Activated T-cell treated with anti-CD3 and anti-CD28 coated beads, Interleukin-2, amount 50 U/mL, for 48 hours (primary cell): ENCODE measurements around the gene ZFPM1.

Experiments used
- DNase-seq, 2 experiments: peaks; one replicate each; pipeline ENCODE4 v3.0.0-alpha.2; 2020

Gene ZFPM1

GRCh38 chr16:88548131-88548874 lies 95.2 kb downstream of the ZFPM1 start:
- DNase-seq: no peak

- DNase-seq: no peak
These were observed 95.9 kb downstream of the ZFPM1 start for GRCh38 chr16:88548985-88549384.

- no peak for DNase-seq
These were observed 96.7 kb downstream of the ZFPM1 start for GRCh38 chr16:88549671-88550245.

- DNase-seq: no peak
These were observed 97.2 kb downstream of the ZFPM1 start for GRCh38 chr16:88550246-88550661.

DNA sequence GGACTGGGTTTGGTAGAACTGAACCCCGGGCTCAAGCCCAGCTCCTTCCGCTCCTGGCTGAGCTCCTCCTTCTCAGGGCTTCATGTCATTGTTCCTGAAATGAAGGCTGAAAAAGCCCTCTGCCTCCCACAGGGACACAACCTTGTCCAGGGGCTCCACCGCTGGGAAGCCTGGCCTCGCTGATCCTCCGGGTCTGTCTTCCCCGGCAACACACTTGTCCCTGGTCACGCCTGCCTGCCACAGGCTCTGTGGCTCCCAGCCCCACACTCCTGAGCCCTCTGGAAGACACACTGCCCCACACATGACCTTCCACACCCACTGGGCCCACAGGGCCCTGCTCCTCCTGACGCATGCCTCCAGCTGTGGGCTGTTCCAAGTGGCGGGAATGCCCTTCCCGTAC lies 99.1 kb downstream of the ZFPM1 start:
- DNase-seq: no peak

DNA sequence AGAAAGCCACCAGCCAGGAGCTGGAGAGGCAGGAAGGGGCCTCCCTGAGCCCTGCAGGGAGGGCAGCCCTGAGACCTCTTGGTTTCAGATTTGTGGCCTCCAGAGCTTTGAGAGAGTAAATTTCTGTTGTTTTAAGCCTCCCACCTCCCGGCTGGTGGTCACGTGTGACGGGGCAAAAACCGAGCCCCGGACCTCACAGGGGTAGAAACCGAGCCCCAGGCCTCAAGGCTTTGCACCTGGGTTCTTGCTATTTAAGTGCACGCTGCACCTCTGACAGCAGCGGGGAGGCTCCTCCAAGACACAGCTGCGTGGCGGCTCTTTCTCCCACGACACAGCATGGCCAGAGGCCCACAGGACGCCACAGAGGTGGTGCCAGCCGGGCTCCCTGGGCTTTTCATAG lies 99.7 kb downstream of the ZFPM1 start:
- no peak for DNase-seq

- no peak for DNase-seq
These were observed 100.7 kb downstream of the ZFPM1 start for GRCh38 chr16:88553739-88554138.

- no peak for DNase-seq
These were observed 101.7 kb downstream of the ZFPM1 start for GRCh38 chr16:88554711-88555264.

- no peak for DNase-seq
These were observed 103.4 kb downstream of the ZFPM1 start for GRCh38 chr16:88556294-88556988.

DNA sequence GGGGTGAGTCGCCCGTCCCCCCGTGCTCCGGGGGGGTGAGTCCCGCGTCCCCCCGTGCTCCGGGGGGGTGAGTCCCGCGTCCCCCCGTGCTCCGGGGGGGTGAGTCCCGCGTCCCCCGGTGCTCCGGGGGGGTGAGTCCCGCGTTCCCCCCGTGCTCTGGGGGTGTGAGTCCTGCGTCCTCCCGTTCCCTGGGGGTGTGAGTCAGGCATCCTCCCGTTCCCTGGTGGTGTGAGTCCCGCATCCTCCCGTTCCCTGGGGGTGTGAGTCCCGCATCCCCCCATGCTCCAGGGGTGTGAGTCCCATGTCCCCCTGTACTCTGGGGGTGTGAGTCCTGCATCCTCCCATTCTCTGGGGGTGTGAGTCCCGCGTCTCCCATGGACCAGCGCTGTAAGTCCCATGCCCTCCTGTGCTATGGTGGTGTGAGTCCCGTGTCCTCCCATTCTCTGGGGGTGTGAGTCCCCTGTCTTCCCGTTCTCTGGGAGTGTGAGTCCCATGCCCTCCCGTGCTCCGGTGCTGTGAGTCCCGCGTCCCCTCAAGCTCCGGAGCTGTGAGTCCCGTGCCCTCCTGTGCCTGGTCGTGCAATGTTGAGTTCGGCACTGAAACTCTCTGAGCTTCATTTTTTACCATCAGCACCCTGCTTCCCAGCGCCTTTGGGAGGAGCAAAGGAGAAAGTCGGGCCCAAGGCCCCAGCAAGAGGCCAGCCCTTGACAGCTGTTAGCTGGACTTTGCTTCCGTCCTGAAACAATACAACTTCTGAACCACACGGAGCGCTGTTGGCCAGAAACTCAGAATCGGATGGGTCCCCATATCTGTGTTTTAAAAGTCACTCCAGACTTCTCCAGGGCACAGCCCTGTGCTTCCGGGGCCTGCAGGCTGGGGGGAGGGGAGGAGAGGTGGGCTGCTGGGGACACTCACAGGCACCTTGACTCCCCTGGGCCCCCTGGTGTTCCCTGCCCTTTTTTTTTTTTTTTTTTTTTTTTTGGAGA lies 105.7 kb downstream of the ZFPM1 start:
- DNase-seq: no peak

GRCh38 chr16:88560714-88561484 lies 107.8 kb downstream of the ZFPM1 start:
- DNase-seq: no peak

GRCh38 chr16:88561485-88562359 lies 108.6 kb downstream of the ZFPM1 start:
- peak; percentile 58 to 63 for DNase-seq

- DNase-seq: peak; percentile 87 to 88
These were observed 113.1 kb downstream of the ZFPM1 start for GRCh38 chr16:88566158-88566557.

GRCh38 chr16:88568710-88569613 lies 115.9 kb downstream of the ZFPM1 start:
- no peak for DNase-seq

DNA sequence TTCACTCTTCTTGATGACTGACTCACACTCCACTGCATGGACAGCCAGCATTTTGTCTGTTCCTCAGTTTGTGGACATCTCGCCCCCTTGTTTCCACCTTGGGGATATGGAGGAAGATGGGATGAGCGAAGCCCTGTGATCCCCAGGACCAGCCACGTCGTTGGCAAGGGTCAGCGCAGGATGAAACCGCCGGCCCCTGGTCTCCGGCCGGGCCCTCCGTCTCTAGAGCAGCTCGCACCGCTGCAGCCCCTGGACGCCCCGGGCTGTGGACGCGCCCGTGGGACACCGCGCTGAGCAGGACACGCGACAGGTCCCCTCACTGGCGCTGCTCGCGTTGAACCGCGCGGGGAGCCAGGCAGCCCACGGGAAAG lies 116.5 kb downstream of the ZFPM1 start:
- no peak for DNase-seq

DNA sequence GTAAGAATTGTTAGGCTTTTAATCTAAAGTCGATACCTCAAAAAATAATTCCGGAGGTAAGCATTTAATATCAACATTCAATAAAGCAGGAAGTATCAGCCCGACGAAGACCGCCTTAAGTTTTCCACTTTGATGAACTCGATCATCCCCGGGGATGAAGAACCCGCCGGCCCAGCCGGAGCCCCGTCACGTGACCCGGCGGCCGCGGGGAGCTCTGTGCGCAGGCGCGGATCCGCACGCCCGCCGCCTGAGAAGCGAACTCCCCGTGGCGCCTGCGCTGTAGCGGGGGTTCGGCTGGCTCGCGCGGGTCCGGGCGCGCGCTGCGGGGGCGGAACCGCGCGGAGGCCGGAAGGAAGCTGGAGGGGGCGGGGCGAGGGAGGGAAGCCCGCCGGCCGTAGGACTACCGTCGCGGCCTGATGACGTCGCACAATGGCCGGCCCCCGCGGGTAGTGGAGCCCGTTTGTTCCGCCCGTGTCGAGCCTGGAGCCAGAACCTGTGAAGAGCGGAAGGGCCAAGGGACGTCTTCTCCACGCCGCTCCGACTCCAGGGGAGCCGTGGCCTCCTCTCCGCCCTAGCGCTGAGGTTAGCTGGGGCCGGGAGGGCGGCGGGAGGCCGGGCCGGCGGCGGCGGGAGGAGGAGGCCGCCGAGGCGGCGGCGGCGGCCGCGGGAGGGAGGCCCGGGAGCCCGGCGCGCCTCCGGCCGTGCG lies 117.1 kb downstream of the ZFPM1 start, which contains the start of gene ZC3H18:
ZC3H18 (plus strand) TSS at position 419 of the 706 bp plus-strand sequence. CDS start 6,721 bp downstream, outside the sequence.
- peak; percentile 97 to 98 for DNase-seq

DNA sequence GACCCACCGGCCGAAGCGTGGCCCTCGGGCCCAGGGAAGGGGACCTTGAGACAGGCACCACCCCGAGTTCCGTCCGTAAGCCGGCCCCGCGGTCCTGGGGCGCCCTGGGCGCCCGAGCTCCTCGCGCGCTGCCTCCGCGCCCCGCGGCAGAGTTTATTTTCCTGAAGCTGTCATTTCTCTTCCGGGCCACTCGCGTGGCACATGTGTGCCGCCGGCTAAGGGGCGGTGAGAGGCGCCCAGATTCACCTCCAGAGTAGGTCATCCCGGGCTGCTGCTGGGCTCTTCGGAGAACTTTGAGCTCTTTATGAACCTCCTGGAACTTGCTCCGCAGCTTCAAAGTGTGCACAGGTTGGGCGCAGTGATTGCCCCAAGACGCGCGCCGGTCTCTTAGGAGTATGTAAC lies 117.6 kb downstream of the ZFPM1 start:
- DNase-seq: peak in 1 of 2 experiments; percentile 65

DNA sequence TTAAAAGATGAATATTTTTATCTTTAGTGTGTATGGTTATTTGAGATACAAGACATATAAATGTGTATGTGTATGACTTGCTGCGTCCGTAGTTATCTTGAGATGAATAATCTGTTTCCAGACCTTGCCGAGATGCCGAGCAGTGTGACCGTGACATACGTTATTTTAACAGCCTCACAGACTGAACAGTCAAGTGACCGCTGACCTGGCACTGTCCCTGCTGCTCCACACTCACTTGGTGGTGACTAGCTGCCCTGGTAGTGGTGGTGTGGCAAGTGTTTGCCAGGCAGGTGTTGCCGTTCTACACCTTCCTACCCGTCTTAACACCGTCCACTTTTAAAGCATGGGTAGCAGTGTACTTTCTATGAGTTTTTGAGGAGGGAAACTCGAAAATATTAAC lies 122.2 kb downstream of the ZFPM1 start:
- no peak for DNase-seq

DNA sequence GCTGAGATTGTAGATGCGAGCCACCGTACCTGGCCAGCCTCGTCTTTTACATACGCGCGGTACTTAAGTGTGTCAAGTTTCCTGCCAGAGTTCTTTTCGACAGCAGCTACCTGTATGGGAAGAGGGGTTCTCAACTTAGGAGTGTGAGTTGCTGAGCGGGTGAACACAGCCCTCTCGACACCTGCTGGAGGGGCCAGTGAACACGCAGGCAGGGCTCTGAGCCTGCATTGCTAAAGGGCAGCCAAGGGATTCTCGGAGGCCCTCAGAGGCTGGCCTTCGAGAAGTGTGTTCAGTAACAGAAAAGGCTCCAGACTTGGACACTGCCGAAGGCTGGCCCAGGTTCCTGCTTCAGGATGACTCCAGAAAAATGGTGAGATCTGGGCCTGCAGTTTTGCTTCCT lies 123.2 kb downstream of the ZFPM1 start:
- no peak for DNase-seq
